Keratinocyte (primary cell): Measurements from ENCODE around the gene PDZRN3.

Experiments used
- CTCF ChIP-seq, 3 experiments: IDR thresholded peaks in 1 of 3; conservative IDR thresholded peaks in 1 of 3; optimal IDR thresholded peaks in 1 of 3; 2 replicates in 2 of 3; 3 replicates in 1 of 3; pipeline versions ENCODE3 to v1.5.1; 2011; ENCODE audit warnings: low read length in 3 of 3, mild to moderate bottlenecking in 3 of 3, moderate library complexity in 2 of 3, control low read depth in 1 of 3, inconsistent platforms in 1 of 3; ENCODE audit not compliant: insufficient read depth in 2 of 3; ENCODE audit errors: extremely low read depth in 1 of 3
- EZH2 ChIP-seq: IDR thresholded peaks from one replicate; pipeline ENCODE4 v1.6.1; 2012; ENCODE audit warnings: inconsistent platforms, mild to moderate bottlenecking, low read length, moderate library complexity

- TF ChIP-seq CTCF (optimal IDR thresholded peaks at IDR 0.05 in 1 of 3, IDR thresholded peaks at IDR 0.05 in 1 of 3, conservative IDR thresholded peaks at IDR 0.05 in 1 of 3; ENCODE audit: extremely low read depth in 1 of 3, insufficient read depth in 2 of 3, low read length in 3 of 3) = no peak
- no peak for TF ChIP-seq EZH2
These were observed 273.2 kb downstream of the PDZRN3 start for GRCh38 chr3:73351423-73352071.
